ENCODE measurements around the gene ALDH1B1.

The ALDH1B1 gene

GRCh38 chr9:38423273-38423972 is 30.9 kb downstream of the ALDH1B1 start:
- DNase-seq = peak; percentile 53
- H2BK15ac ChIP-seq (replicated peaks; ENCODE audit: low read depth) = no peak overlapping the region
- no peaks in the 10 kb centered on the region for H3K79me2 ChIP-seq (ENCODE audit: control insufficient read depth, insufficient read depth, low read length)
- no peak overlapping the region for H3K4ac ChIP-seq (ENCODE audit: low read depth, low read length)
- H4K5ac ChIP-seq (ENCODE audit: low read length) = no peak overlapping the region
- H3K4me2 ChIP-seq (ENCODE audit: low read length) = peak overlapping the region; percentile 87
- peak overlapping the region; percentile 6 for H3K4me3 ChIP-seq (ENCODE audit: low read length)
- no peak overlapping the region for H2BK5ac ChIP-seq (ENCODE audit: low read length)
- peak overlapping the region; percentile 75 for H3K9ac ChIP-seq (ENCODE audit: low read length)
- no peaks in the 10 kb centered on the region for H3K79me1 ChIP-seq (ENCODE audit: low read length)
- no peak overlapping the region for H2AK5ac ChIP-seq (ENCODE audit: low read length)
- H2BK120ac ChIP-seq (ENCODE audit: low read depth, low read length) = no peak overlapping the region
- no peak overlapping the region for H3K23ac ChIP-seq (ENCODE audit: low read length)
- H3K27me3 ChIP-seq (ENCODE audit: insufficient read depth, low read length, poor library complexity) = peaks cover 6% of the 10 kb centered on the region
- H3K18ac ChIP-seq (ENCODE audit: low read length) = peak overlapping the region; percentile 33
- peak overlapping the region; percentile 93 for H3K56ac ChIP-seq (ENCODE audit: low read length)
- H3K4me1 ChIP-seq (ENCODE audit: control insufficient read depth, low read depth, low read length) = peaks cover 12% of the 10 kb centered on the region
- H3K27ac ChIP-seq (ENCODE audit: low read depth, low read length) = no peak overlapping the region
- no CpG with 5 or more reads among the region's 15 CpGs for WGBS (ENCODE audit: extremely low coverage, insufficient coverage, low lambda C conversion rate)
- H3K36me3 ChIP-seq (ENCODE audit: control insufficient read depth, insufficient read depth, low read length) = no peaks in the 10 kb centered on the region
- no peak overlapping the region for H4K8ac ChIP-seq (ENCODE audit: low read depth, low read length)

- H3K23ac ChIP-seq (ENCODE audit: low read length) = peak within 1 kb of the TSS; percentile 69
- peak; percentile 62 for DNase-seq
- H3K27ac ChIP-seq (ENCODE audit: low read depth, low read length) = no peak within 1 kb of the TSS
- peak within 1 kb of the TSS; percentile 23 for H3K4me3 ChIP-seq (ENCODE audit: low read length)
- H3K4me1 ChIP-seq (ENCODE audit: control insufficient read depth, low read depth, low read length) = peaks cover 12% of the 10 kb centered on the region
- no peak within 1 kb of the TSS for H4K8ac ChIP-seq (ENCODE audit: low read depth, low read length)
- no peak within 1 kb of the TSS for H3K4ac ChIP-seq (ENCODE audit: low read depth, low read length)
- H2BK15ac ChIP-seq (replicated peaks; ENCODE audit: low read depth) = no peak within 1 kb of the TSS
- H3K4me2 ChIP-seq (ENCODE audit: low read length) = peak within 1 kb of the TSS; percentile 87
- H3K18ac ChIP-seq (ENCODE audit: low read length) = peak within 1 kb of the TSS; percentile 33
- H3K79me1 ChIP-seq (ENCODE audit: low read length) = no peaks in the 10 kb centered on the region
- peak within 1 kb of the TSS; percentile 75 for H3K9ac ChIP-seq (ENCODE audit: low read length)
- H2BK120ac ChIP-seq (ENCODE audit: low read depth, low read length) = no peak within 1 kb of the TSS
- no peak within 1 kb of the TSS for H2AK5ac ChIP-seq (ENCODE audit: low read length)
- H3K56ac ChIP-seq (ENCODE audit: low read length) = peak within 1 kb of the TSS; percentile 93
- no peaks in the 10 kb centered on the region for H3K79me2 ChIP-seq (ENCODE audit: control insufficient read depth, insufficient read depth, low read length)
- no peaks in the 10 kb centered on the region for H3K36me3 ChIP-seq (ENCODE audit: control insufficient read depth, insufficient read depth, low read length)
- no CpG with 5 or more reads among the region's 115 CpGs for WGBS (ENCODE audit: extremely low coverage, insufficient coverage, low lambda C conversion rate)
- H2BK5ac ChIP-seq (ENCODE audit: low read length) = no peak within 1 kb of the TSS
- no peak within 1 kb of the TSS for H4K5ac ChIP-seq (ENCODE audit: low read length)
- H3K27me3 ChIP-seq (ENCODE audit: insufficient read depth, low read length, poor library complexity) = peaks cover 6% of the 10 kb centered on the region
Observed at GRCh38 chr9:38423973-38424843, 31.7 kb downstream of the ALDH1B1 start, which contains the start of gene IGFBPL1. IGFBPL1 (minus strand) TSS chr9:38424454; CDS start chr9:38424424, 30 bp downstream.

- Histone ChIP-seq H3K27ac (ENCODE audit: low read depth, low read length) (no peak overlapping the region), H3K4me3 (ENCODE audit: low read length) (no peak overlapping the region)
- WGBS (ENCODE audit: extremely low coverage, insufficient coverage, low lambda C conversion rate) = no CpG with 5 or more reads among the region's 4 CpGs
Observed at GRCh38 chr9:38424918-38425317, 32.4 kb downstream of the ALDH1B1 start.

GRCh38 chr9:38428062-38428461 is 35.6 kb downstream of the ALDH1B1 start:
- Histone ChIP-seq H3K4me2 (ENCODE audit: low read length) (no peak overlapping the region), H2BK5ac (ENCODE audit: low read length) (no peak overlapping the region), H3K4me1 (ENCODE audit: control insufficient read depth, low read depth, low read length) (peaks cover 9% of the 10 kb centered on the region), H3K4ac (ENCODE audit: low read depth, low read length) (no peak overlapping the region), H4K5ac (ENCODE audit: low read length) (no peak overlapping the region), H3K79me2 (ENCODE audit: control insufficient read depth, insufficient read depth, low read length) (no peaks in the 10 kb centered on the region), H3K27me3 (ENCODE audit: insufficient read depth, low read length, poor library complexity) (peaks cover 6% of the 10 kb centered on the region), H3K23ac (ENCODE audit: low read length) (no peak overlapping the region), H4K8ac (ENCODE audit: low read depth, low read length) (no peak overlapping the region), H2BK15ac (replicated peaks; ENCODE audit: low read depth) (no peak overlapping the region), H3K4me3 (ENCODE audit: low read length) (no peak overlapping the region), H3K79me1 (ENCODE audit: low read length) (no peaks in the 10 kb centered on the region), H2BK120ac (ENCODE audit: low read depth, low read length) (no peak overlapping the region), H2AK5ac (ENCODE audit: low read length) (no peak overlapping the region), H3K27ac (ENCODE audit: low read depth, low read length) (no peak overlapping the region), H3K9ac (ENCODE audit: low read length) (no peak overlapping the region), H3K56ac (ENCODE audit: low read length) (no peak overlapping the region), H3K36me3 (ENCODE audit: control insufficient read depth, insufficient read depth, low read length) (no peaks in the 10 kb centered on the region), H3K18ac (ENCODE audit: low read length) (no peak overlapping the region)
- no CpG with 5 or more reads among the region's 1 CpG for WGBS (ENCODE audit: extremely low coverage, insufficient coverage, low lambda C conversion rate)
- no peak for DNase-seq

More at GRCh38 chr9:38424918-38425317, 32.4 kb downstream of the ALDH1B1 start:
- Histone ChIP-seq H3K27me3 (ENCODE audit: insufficient read depth, low read length, poor library complexity) (peaks cover 6% of the 10 kb centered on the region), H3K18ac (ENCODE audit: low read length) (no peak overlapping the region), H3K36me3 (ENCODE audit: control insufficient read depth, insufficient read depth, low read length) (no peaks in the 10 kb centered on the region), H3K4me1 (ENCODE audit: control insufficient read depth, low read depth, low read length) (peaks cover 12% of the 10 kb centered on the region), H3K79me1 (ENCODE audit: low read length) (no peaks in the 10 kb centered on the region), H2BK15ac (replicated peaks; ENCODE audit: low read depth) (no peak overlapping the region), H3K4me2 (ENCODE audit: low read length) (no peak overlapping the region), H3K56ac (ENCODE audit: low read length) (no peak overlapping the region), H3K4ac (ENCODE audit: low read depth, low read length) (no peak overlapping the region), H3K79me2 (ENCODE audit: control insufficient read depth, insufficient read depth, low read length) (no peaks in the 10 kb centered on the region), H3K23ac (ENCODE audit: low read length) (no peak overlapping the region), H4K8ac (ENCODE audit: low read depth, low read length) (no peak overlapping the region), H2BK120ac (ENCODE audit: low read depth, low read length) (no peak overlapping the region), H3K9ac (ENCODE audit: low read length) (no peak overlapping the region), H2BK5ac (ENCODE audit: low read length) (no peak overlapping the region), H4K5ac (ENCODE audit: low read length) (no peak overlapping the region), H2AK5ac (ENCODE audit: low read length) (no peak overlapping the region)
- DNase-seq = no peak

GRCh38 chr9:38431116-38431515 is 38.6 kb downstream of the ALDH1B1 start:
- H3K27ac ChIP-seq (ENCODE audit: low read depth, low read length) = no peak overlapping the region
- H2AK5ac ChIP-seq (ENCODE audit: low read length) = no peak overlapping the region
- peaks cover 21% of the 10 kb centered on the region for H3K4me1 ChIP-seq (ENCODE audit: control insufficient read depth, low read depth, low read length)
- H3K4me2 ChIP-seq (ENCODE audit: low read length) = no peak overlapping the region
- H3K79me2 ChIP-seq (ENCODE audit: control insufficient read depth, insufficient read depth, low read length) = no peaks in the 10 kb centered on the region
- no peak overlapping the region for H3K56ac ChIP-seq (ENCODE audit: low read length)
- no peak overlapping the region for H2BK120ac ChIP-seq (ENCODE audit: low read depth, low read length)
- DNase-seq = no peak
- no peak overlapping the region for H3K18ac ChIP-seq (ENCODE audit: low read length)
- no peak overlapping the region for H3K23ac ChIP-seq (ENCODE audit: low read length)
- H3K4ac ChIP-seq (ENCODE audit: low read depth, low read length) = no peak overlapping the region
- H4K8ac ChIP-seq (ENCODE audit: low read depth, low read length) = no peak overlapping the region
- H3K79me1 ChIP-seq (ENCODE audit: low read length) = no peaks in the 10 kb centered on the region
- H3K27me3 ChIP-seq (ENCODE audit: insufficient read depth, low read length, poor library complexity) = no peaks in the 10 kb centered on the region
- H2BK15ac ChIP-seq (replicated peaks; ENCODE audit: low read depth) = no peak overlapping the region
- H2BK5ac ChIP-seq (ENCODE audit: low read length) = no peak overlapping the region
- H3K9ac ChIP-seq (ENCODE audit: low read length) = no peak overlapping the region
- no peak overlapping the region for H3K4me3 ChIP-seq (ENCODE audit: low read length)
- no peak overlapping the region for H4K5ac ChIP-seq (ENCODE audit: low read length)
- no peaks in the 10 kb centered on the region for H3K36me3 ChIP-seq (ENCODE audit: control insufficient read depth, insufficient read depth, low read length)
- no CpG with 5 or more reads among the region's 4 CpGs for WGBS (ENCODE audit: extremely low coverage, insufficient coverage, low lambda C conversion rate)
